Nephron (organoid): ENCODE data around the gene POMGNT2.

Experiments
- H3K27ac Mint-ChIP-seq, 3 experiments: 2 replicates each; pipeline ENCODE4 v1.8.0; 2020; ENCODE audit warnings: mixed read lengths in 3 of 3, mild to moderate bottlenecking in 2 of 3, moderate library complexity in 1 of 3
- H3K27me3 Mint-ChIP-seq: 2 replicates; pipeline ENCODE4 v1.8.0; 2021; ENCODE audit warnings: low read depth, mild to moderate bottlenecking, moderate library complexity, mixed read lengths
- H3K36me3 Mint-ChIP-seq: 2 replicates; pipeline ENCODE4 v1.8.0; 2020; ENCODE audit warnings: low read depth, mixed read lengths
- H3K4me1 Mint-ChIP-seq: 2 replicates; pipeline ENCODE4 v1.8.0; 2020; ENCODE audit warnings: mixed read lengths
- H3K4me3 Mint-ChIP-seq, 3 experiments: 2 replicates each; pipeline ENCODE4 v1.8.0; 2020; ENCODE audit warnings: mild to moderate bottlenecking in 3 of 3, mixed read lengths in 3 of 3, moderate library complexity in 2 of 3
- H3K9me3 Mint-ChIP-seq: 2 replicates; pipeline ENCODE4 v1.8.0; 2020; ENCODE audit warnings: mixed read lengths
- CTCF ChIP-seq, 3 experiments: fragments of 200-600 bp; sonication (generic); IDR thresholded peaks; one replicate each; pipeline ENCODE4 v1.5.0; 2021; ENCODE audit warnings: antibody characterized with exemption in 3 of 3; ENCODE audit not compliant: unreplicated experiment in 3 of 3

Gene POMGNT2

DNA sequence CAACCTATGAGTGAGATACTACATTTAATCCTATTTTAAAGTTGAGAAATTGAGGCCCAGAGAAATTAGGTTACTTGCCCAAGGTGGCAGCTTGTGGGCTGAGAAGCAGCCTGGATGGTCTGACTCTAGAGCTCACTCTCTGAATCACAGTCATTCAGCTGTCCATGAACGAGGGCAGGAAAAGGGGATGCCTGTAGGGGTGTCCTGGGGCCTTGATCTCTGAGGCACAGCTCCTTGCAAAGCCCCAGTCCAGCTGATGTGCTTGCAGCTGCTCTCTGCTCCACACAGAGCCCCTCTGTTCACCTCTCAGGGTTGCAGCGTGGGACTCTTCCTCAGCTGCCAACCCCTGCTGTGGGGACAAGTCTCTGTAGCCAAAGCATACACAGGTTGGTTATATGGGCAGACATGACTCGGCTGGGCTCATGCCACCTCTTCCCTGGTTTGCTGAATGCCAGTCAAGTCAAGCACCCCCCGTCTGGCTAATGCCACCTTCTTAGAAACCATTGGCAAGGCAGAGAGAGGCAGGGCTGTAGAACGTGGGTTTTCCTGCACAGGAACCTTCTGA lies 70.0 kb downstream of the POMGNT2 start:
- no peak for TF ChIP-seq CTCF (IDR thresholded peaks at IDR 0.05; ENCODE audit: unreplicated experiment in 3 of 3)
- Mint-ChIP-seq H3K36me3 (no peaks in the 10 kb centered on the region), H3K9me3 (no peaks in the 10 kb centered on the region), H3K4me3 (no peak overlapping the region), H3K27me3 (peaks cover 13% of the 10 kb centered on the region), H3K4me1 (peaks cover 24% of the 10 kb centered on the region), H3K27ac (no peak overlapping the region)

GRCh38 chr3:43034911-43035310 lies 71.0 kb downstream of the POMGNT2 start:
- no peak overlapping the region for H3K4me3 Mint-ChIP-seq
- H3K9me3 Mint-ChIP-seq, result no peaks in the 10 kb centered on the region
- H3K27me3 Mint-ChIP-seq, result peaks cover 13% of the 10 kb centered on the region
- peaks cover 19% of the 10 kb centered on the region for H3K4me1 Mint-ChIP-seq
- H3K36me3 Mint-ChIP-seq, result no peaks in the 10 kb centered on the region
- H3K27ac Mint-ChIP-seq, result no peak overlapping the region
- TF ChIP-seq CTCF (IDR thresholded peaks at IDR 0.05; ENCODE audit: unreplicated experiment in 3 of 3), result no peak

DNA sequence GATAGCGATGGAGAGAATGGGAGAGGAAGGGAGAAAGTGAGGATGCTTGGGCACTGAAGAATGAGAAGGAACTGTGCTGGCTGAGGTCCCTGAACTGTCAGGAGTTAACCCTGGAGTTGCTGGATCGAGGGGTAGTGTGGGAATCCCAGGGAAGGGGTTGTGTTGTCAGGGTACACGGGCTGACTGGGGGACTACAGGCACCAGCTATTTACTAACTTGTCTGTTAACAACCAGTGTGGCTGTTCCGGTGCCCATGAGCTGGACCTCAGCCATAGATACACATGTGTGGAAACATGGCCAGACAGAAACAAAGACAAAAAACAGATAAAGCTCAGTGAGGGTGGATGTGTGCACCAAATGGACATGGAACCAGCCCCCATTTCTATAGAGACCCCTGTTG lies 71.7 kb downstream of the POMGNT2 start:
- H3K36me3 Mint-ChIP-seq, result no peaks in the 10 kb centered on the region
- H3K27me3 Mint-ChIP-seq, result peaks cover 13% of the 10 kb centered on the region
- no peak for TF ChIP-seq CTCF (IDR thresholded peaks at IDR 0.05; ENCODE audit: unreplicated experiment in 3 of 3)
- peaks cover 19% of the 10 kb centered on the region for H3K4me1 Mint-ChIP-seq
- no peak overlapping the region for H3K27ac Mint-ChIP-seq
- H3K9me3 Mint-ChIP-seq, result no peaks in the 10 kb centered on the region
- H3K4me3 Mint-ChIP-seq, result no peak overlapping the region

- Mint-ChIP-seq H3K27me3 (peaks cover 8% of the 10 kb centered on the region), H3K4me3 (no peak overlapping the region), H3K4me1 (peaks cover 19% of the 10 kb centered on the region), H3K27ac (no peak overlapping the region), H3K9me3 (no peaks in the 10 kb centered on the region), H3K36me3 (no peaks in the 10 kb centered on the region)
- TF ChIP-seq CTCF (IDR thresholded peaks at IDR 0.05; ENCODE audit: unreplicated experiment in 3 of 3), result no peak
These were observed 72.9 kb downstream of the POMGNT2 start for GRCh38 chr3:43032646-43033628.

GRCh38 chr3:43031889-43032545 lies 73.9 kb downstream of the POMGNT2 start:
- H3K27me3 Mint-ChIP-seq, result peaks cover 8% of the 10 kb centered on the region
- no peak overlapping the region for H3K27ac Mint-ChIP-seq
- no peaks in the 10 kb centered on the region for H3K9me3 Mint-ChIP-seq
- no peaks in the 10 kb centered on the region for H3K36me3 Mint-ChIP-seq
- TF ChIP-seq CTCF (IDR thresholded peaks at IDR 0.05; ENCODE audit: unreplicated experiment in 3 of 3), result no peak
- no peak overlapping the region for H3K4me3 Mint-ChIP-seq
- H3K4me1 Mint-ChIP-seq, result peaks cover 15% of the 10 kb centered on the region
